ENCODE measurements around the gene ATP6V0A1. TPM values are rescaled to one million over a fixed set of nuclear protein-coding genes. Genes with fewer than 3 reads are reported as not detected.

Gene ATP6V0A1
- total RNA-seq, 1 donor from 2014 or later, result 20.8 TPM

DNA sequence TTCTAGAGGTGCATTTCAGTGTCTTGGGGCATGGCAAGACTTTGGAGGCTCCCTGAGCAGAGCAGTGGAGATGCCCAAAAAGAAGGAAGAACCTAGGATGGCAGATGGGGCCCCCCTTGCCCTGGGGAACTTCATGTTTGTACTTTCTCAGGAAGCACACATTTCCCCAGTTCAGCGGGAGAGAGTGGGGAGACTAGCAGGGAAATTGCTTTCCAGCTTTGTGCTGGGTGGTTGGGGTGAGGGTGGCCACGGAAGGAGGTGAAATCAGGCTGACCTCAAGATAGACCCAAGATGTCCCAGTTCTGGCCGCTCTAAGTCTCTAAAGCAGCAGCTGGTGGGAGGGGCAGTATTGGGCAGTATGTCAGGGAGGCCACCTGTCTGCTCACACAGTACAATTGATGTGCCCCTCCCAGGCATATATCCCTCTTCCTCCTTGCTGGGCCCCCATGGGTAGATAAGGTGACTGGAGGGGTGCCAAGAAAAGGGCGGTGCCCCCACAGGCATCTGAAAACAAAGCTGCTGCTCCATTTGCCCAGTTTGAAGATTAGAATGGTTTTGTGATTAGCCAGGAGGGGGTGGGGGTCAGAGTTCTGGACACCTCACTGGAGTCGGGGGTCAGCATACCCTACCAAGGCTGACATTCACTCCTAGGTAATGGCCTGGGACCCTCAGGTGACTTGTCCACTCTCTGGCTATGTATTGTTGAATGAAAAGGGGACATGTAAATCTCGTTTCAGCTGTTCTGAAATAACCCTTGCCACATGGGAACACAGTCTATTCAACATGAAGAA is 60.3 kb downstream of the ATP6V0A1 start:
- peak; percentile 68 for DNase-seq (ENCODE audit: low read depth, low spot score)

DNA sequence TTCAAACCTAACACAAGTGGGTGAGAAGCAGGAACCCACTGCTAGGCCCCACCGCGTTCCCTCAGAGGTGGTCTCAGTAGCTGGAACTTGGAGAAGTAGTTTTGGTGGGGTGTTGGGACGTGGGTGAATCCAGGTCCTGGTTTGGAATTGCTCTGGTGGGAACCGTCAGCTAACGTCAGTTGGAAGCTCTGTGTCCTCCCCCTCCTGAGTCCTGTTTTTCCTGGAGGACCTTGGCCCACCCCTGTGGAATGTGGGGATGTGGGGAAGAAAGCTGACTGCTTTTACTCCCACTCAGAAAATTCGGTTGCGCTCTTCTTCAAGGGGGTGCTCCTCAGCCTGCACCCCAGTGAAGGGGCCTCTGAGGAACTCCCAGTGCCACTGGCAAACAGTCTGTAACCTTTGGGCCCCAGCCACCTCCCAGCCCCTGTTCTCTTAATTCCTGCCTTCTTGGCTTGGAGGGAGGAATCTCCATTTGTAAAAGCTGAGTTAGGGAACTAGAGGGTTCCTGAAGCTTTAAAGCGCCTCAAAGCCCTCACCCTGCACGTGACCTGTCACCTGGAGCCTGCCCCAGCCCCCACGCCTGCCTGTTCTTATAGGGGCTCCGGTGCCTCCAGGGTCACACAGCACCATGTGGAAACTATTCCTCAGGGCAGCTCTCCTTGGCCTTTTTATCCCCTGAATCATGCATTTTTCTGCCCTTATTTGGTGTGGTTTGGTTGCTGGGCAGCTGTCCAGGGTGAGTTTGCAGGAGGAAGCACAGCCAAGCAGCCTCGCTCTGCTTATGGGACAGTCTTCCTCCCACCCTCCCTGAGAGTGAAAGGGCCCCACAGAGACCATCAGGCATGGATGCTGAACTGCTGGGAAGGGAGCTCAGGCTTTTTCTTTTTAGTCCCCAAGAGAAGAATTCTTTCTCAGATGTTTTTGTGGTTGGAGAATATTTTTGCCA is 61.1 kb downstream of the ATP6V0A1 start:
- peak; percentile 96 for DNase-seq (ENCODE audit: low read depth, low spot score)

DNA sequence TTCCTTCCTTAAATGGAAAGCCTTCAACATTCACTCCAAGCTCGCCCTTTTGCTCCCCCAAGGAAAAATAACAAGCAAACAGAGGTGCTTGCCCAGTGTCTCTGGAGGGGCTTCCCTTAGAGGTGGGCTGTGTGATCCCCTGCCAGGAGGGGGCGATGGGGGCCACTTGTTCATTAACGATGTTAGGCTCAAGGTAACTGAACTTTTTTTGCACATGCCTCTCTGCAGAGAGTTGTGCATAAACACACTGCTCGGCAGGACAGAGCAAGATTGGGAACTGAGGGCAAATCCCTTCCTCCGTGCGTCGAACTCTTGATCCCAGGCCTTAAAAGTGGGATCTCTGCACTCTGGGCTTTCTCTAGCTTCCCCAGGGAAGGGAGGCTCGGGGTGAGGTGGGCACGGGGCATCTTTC is 61.9 kb downstream of the ATP6V0A1 start:
- no peak for DNase-seq (ENCODE audit: low read depth, low spot score)

DNA sequence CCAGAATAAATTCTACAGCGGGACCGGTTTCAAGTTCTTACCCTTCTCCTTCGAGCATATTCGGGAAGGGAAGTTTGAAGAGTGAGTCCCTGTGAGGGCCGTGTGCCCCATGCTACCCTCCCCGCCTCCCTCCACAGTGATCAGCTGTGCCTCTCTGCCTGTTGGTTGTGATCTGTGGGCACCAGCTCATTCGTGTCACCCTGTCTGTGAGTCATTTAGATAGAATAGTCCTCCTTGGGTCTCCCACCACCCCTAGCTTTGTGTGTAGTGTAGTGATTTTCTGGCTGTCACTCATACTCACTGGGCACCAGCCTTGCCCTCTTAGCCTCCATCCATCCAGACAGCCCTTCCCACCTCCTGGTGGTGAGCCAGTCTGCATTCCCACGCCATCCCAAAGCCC is 62.4 kb downstream of the ATP6V0A1 start:
- DNase-seq (ENCODE audit: low read depth, low spot score), result no peak

DNA sequence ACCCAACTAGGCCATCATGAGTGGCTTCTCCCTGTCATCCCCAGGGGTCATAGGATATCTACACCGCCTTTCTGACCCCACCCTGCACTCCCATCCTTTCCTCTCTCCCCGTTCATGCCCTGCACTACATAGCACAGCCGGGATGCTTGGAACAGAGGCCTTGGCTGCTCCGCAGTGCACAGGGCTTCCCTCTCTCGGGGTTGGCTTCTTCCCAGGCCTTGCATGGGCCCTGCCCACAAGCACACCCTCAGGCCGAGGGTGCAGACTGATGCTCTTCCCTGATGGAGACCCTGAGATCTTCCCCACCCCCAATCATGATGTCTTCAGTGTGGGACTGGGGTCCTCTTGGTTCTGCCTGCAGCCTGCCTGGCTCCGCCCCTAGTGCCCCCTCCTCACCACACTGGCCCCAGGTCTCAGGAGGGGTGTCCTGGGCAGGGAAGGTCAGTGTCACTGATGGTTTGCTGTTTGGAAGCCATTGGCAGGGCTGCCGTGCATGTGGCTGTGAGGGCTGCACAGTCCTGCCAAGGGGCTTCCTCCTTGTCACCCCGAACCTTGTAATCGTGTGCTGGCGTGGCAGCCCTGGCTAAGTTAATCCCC is 63.1 kb downstream of the ATP6V0A1 start:
- DNase-seq (ENCODE audit: low read depth, low spot score), result no peak

DNA sequence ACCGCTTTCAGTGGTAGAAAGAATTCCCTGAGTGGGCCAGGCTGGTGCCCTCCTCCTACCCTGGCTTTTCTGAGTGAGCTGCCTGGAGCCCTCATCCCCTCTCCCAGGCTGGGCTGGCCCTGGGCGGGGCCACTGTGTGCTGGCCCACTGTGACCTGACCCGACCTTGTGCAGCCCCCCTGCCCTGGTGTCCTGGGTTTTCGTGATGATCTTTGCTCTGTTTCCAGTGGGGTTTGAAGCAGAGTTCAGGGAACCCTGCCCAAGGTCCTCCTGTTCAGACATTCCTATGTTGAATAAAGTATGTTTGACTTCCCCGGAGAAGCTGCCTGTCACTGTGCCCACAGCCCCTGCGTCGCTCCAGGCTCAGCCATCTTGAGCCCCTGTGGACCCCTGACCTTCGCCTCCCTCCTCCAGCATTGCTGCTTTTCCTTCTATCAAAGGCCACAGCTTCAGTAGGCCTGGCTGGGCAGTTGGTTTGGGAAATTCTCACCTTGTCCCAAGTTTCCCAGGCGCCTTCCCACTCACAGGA is 63.6 kb downstream of the ATP6V0A1 start:
- no peak for DNase-seq (ENCODE audit: low read depth, low spot score)

DNA sequence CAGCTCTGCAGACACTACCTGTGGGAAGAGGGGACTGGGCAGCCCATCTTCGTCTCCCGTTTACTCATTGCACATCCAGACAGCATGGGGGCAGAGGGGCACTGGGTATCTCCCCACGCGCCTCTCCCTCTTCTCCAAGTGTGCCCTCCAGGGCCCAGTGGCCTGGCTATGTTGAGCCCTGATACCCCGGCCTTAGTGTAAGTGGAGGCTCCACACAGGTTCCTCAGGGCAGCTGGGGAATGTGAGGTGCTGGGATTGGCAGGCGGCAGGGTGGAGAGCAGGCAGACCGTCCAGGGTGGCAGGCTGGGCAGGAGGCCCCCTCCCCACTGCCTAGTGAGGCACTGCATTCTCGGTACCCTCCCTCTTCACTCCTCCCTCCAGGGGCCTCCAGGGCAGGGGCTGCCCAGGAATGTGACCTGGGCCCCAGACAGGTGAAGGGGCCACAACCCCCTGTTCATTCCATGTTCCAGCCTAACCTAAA is 64.2 kb downstream of the ATP6V0A1 start:
- DNase-seq (ENCODE audit: low read depth, low spot score), result no peak

DNA sequence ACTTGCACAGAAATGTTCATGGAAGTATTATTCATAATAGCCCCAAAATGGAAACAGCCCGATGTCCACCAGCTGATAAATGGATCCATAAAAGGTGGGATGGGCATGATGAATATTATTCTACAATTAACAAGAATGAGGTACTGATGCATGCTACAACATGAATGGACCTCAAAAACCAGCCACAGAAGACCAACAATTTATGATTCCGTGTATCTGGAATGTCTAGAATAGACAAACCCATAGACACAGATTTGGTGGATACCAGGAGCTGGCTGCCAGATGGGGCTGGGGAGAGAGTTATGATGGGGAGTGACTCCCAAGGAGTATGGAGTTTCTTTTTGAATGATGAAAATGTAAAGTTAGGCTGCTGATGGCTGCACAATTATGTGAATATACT is 66.5 kb downstream of the ATP6V0A1 start:
- DNase-seq (ENCODE audit: low read depth, low spot score), result no peak

DNA sequence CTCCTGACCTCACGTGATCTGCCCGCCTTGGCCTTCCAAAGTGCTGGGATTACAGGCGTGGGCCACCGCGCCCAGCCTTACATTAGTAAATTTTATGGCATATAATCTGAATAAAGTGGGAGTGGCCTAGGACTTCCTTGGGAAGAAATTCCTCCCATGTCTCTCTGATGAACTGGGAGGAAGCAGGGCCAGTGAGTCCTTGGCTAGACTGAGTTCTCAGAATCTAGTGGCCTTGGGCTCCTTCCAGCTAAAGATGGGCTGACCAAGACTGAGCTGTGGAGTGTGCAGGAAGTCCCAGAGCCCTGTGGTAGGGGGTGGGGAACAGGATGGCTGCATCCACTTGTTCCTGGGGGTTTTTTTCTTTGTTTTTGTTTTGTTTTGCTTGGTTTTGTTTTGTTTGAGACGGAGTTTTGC is 67.4 kb downstream of the ATP6V0A1 start:
- no peak for DNase-seq (ENCODE audit: low read depth, low spot score)

DNA sequence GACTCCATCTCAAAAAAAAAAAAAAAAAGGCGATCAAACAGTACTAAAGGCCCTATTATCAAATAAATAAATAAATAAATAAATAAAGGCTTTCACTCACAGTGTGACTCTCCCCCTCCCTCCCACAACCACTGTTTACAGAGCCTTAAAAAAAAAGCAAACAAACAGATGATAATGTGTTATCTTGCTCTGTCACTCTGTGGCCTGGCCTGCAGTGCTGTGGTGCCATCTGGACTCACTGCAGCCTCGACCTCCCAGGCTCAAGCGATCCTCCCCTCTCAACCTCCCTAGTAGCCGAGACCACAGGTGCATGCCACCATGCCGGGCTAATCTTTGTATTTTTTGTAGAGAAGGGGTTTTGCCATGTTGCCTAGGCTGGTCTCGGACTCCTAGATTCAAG is 69.3 kb downstream of the ATP6V0A1 start:
- no peak for DNase-seq (ENCODE audit: low read depth, low spot score)

DNA sequence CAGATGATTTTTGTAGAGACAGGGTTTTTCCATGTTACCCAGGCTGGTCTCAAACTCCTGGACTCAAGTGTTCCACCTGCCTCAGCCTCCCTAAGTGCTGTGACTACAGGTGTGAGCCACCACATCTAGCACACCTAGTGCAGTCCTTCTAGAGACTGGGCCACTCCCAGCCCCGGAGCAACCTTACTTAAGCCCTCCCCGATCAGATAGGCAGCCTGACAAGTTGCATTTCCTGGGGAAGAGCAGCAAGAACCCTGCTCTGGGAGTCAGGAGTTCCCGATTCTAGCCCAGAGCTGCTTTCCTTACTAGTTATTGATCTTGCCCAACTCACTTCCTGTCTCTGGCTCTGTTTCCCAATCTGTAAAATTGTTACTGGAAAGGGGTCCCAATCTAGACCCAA is 70.4 kb downstream of the ATP6V0A1 start:
- DNase-seq (ENCODE audit: low read depth, low spot score), result no peak

DNA sequence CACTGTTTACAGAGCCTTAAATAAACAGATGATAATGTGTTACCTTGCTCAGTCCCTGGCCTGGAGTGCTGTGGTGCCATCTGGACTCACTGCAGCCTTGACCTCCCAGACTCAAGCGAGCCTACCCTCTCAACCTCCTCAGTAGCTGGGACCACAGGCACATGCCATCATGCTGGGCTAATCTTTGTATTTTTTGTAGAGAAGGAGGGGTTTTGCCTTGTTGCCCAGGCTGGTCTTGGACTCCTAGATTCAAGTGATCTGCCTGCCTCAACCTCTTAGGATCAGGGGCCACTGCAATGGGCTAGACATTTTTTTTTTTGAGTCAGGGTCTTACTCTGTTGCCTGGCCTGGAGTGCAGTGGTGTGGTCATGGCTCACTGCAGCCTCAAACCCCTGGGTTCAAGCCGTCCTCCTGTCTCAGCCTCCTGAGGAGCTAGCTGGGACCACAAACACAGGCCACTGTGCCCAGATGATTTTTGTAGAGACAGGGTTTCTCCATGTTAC is 72.3 kb downstream of the ATP6V0A1 start:
- DNase-seq (ENCODE audit: low read depth, low spot score), result no peak

DNA sequence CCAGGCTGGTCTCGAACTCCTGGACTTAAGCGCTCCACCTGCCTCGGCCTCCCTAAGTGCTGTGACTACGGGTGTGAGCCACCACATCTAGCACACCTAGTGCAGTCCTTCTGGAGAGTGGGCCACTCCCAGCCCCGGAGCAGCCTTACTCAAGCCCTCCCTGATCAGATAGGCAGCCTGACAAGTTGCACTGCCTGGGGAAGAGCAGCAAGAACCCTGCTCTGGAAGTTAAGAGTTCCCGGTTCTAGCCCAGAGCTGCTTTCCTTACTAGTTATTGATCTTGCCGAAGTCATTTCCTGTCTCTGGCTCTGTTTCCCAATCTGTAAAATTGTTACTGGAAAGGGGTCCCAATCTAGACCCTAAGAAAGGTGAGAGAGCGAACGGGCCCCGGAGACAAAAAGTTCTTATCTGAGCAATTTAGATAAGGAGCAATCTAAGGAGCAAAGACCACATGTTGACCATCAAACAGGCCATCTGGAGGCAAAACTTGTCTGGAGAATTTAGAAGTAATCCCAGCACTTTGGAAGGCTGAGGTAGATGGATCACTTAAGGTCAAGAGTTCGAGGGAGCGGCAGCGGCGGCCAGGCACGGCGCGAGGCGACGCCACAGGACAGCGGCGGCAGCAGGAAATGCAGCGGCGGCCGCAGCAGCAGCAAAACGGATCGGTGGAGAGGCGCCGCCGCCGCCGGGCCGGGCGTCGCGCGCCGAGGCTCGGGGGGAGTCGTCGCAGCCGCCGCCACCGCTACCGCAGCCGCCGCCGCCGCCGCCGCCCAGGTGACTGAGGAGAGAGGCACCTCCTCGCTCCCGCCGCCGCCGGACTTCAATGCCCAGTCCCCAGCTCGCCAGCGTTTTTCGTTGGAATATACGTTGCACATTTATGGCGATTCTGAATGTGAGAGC is 73.0 kb downstream of the ATP6V0A1 start:
- no peak for DNase-seq (ENCODE audit: low read depth, low spot score)

DNA sequence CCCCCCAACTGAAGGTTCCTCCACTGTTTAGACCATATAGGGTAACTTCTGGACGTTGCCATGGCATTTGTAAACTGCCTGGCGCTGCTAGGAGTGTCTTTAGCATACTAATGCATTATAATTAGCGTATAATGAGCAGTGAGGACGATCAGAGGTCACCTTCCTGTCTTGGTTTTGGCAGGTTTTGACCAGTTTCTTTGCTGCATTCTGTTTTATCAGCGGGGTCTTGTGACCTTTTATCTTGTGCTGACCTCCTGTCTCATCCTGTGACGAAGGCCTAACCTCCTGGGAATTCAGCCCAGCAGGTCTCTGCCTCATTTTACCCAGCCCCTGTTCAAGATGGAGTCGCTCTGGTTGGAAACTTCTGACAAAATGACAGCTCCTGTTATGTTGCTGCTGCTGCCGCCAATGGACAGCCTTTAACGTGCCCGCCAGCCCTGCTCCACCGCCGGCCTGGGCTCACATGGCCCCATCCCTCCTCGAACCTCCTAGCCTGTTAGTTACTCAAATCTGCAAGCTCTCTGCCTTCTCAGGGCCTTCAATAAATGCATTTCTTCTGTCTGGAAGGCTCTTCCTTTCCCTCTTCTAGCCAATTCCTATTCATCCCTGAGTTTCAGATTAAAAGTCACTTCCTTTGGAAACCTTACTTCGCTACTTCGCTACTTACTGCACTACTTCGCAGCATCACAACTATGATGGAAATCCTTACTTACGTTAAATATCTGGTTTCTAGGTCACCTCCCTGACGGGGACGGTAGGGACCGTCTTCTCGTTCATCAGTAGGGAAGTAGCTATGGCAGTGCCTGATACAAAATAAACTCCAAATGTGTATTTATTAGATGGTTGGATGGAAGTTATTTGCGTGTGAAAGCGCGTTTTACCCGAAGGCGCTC is 76.7 kb downstream of the ATP6V0A1 start:
- DNase-seq (ENCODE audit: low read depth, low spot score), result no peak

DNA sequence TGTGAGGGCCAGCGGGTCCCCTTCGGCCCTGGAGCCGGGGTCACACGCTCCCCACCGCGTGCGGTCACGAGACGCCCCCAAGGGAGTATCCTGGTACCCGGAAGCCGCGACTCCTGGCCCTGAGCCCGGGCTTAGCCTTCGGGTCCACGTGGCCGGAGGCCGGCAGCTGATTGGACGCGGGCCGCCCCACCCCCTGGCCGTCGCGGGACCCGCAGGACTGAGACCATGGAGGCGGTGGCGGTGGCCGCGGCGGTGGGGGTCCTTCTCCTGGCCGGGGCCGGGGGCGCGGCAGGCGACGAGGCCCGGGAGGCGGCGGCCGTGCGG is 77.3 kb downstream of the ATP6V0A1 start, which contains the start of gene NAGLU:
Gene NAGLU, plus strand, starts transcription at position 194 of the 324 bp plus-strand sequence. Its CDS starts 32 bp downstream, at position 226.
- DNase-seq (ENCODE audit: low read depth, low spot score), result peak; percentile 58

DNA sequence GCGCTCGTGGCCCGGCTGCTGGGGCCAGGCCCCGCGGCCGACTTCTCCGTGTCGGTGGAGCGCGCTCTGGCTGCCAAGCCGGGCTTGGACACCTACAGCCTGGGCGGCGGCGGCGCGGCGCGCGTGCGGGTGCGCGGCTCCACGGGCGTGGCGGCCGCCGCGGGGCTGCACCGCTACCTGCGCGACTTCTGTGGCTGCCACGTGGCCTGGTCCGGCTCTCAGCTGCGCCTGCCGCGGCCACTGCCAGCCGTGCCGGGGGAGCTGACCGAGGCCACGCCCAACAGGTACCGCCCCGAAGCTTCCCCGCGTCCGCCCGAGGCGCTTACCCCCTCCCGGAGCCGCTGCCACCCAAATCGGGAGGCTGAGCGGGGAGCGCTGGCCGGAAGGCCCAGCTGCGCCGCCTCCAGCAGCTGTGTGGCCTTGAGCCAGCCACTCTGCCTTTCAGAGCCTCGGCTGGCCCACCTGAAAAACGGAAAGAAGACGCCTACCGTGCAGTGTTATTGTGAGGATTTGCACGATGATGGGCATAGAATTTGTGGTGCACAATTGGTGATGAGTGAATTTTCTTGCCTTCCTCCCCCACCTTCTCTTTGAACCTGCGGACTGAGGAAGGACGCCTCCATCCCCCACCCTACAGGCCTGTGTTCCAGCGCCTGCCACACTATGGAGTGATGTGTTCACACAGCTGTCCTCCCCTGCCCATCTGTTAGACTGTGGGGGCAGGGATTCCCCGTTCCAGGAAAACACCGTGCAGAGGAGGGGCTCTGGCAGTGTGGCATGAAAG is 77.9 kb downstream of the ATP6V0A1 start:
- DNase-seq (ENCODE audit: low read depth, low spot score), result no peak

DNA sequence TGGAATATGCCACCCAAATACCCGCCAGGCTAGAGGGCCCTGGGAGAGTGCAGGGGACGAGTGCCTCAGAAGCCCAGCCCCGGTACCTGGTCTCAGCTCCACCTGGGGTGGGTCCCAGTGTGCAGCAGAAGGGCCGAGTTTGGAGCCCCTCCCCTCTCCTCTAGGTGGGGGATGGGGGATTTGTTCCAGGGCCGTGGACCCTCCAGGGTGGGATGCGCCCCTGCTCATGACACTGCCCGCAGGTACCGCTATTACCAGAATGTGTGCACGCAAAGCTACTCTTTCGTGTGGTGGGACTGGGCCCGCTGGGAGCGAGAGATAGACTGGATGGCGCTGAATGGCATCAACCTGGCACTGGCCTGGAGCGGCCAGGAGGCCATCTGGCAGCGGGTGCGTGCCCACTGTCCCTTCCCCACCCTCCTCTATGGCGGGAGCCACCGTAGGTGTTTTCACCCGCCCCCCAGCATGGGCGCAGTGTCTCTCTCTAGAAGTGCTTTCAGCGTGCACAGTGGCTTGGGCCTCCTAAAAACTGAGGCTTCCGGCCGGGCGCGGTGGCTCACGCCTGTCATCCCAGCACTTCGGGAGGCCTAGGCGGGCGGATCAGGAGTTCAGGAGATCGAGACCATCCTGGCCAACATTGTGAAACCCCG is 78.6 kb downstream of the ATP6V0A1 start:
- no peak for DNase-seq (ENCODE audit: low read depth, low spot score)

DNA sequence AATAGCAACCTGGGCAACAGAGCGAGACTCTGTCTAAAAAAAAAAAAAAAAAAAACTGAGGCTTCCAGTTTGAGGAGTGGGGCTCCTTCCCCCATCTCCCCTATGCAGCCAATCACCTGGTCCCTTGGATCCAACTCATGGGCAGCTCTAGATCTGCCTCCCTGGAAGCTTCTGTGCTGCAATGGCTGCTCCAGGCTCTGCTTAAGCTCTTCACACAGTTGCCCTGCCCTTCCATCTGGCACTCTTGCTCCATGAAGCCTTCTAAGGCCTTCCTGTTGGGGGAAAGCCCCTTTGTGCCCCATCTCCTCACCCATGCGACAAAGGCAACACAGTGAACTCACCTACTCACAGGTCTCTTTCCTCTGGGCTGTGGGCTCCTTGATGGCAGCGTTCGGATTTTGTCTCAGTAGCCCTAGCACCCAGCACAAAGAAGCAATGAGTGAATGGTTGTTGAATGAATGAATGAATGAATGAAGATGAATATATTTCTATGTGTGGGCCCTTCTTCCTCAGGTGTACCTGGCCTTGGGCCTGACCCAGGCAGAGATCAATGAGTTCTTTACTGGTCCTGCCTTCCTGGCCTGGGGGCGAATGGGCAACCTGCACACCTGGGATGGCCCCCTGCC is 79.3 kb downstream of the ATP6V0A1 start:
- no peak for DNase-seq (ENCODE audit: low read depth, low spot score)
